DLD1 (cell line): ENCODE data around the gene PPP1R1A.

ENCODE experiments used
- in situ Hi-C: cut with HindIII; loops from 2 replicates; pipeline ENCODE4 v1.10.0; 2017; ENCODE audit warnings: low sequenced_read_pairs

The PPP1R1A gene

DNA sequence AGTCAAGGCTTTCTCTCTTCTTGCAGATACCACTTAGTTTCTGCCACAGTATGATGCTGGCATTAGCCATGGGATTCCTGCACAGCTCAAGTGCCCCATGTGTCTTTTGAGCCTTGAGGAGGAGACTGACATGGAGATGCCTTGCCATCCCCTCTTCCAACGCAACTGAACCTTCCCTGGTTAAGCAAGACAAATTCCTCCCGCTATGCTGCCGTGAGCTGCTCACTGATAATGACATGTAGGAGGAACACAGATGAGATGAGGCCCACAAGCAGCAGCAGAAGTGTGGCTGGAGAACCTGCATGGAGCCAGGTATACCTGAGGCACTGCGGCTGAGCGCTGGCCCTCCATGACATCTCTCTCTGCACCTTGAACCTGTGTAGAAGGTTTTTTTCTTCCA, 15.4 kb upstream of the PPP1R1A start:
- in situ Hi-C loops, result no loop called here

GRCh38 chr12:54603173-54603814, 14.8 kb upstream of the PPP1R1A start:
- in situ Hi-C loops, result no loop called here

GRCh38 chr12:54602661-54603060, 14.2 kb upstream of the PPP1R1A start:
- in situ Hi-C loops, result no loop called here

DNA sequence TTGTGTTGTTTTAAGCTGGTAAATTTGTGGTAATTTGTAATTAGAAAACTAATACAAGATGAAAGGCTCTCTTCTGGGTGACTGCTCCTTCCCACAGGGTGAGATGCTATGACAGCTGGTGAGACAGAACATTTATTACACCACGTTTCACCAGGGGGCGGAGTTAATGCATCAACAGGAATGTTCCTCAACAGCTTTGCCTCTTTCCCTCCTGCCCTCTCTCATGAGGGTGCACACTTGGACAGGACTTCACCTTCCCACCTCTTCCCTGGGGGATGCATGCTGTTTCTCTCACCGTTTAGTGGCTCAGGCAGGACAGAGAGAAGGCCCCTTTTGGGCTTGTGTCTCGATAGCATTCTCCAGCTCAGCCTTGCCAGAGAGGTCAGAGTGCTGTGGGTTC, 13.4 kb upstream of the PPP1R1A start:
- in situ Hi-C loops, result no loop called here

- in situ Hi-C loops, result no loop called here
Observed at GRCh38 chr12:54598970-54599369, 10.5 kb upstream of the PPP1R1A start.

- in situ Hi-C loops, result no loop called here
Observed at GRCh38 chr12:54596526-54596946, 8.1 kb upstream of the PPP1R1A start.

- in situ Hi-C loops, result no loop called here
Observed at GRCh38 chr12:54595471-54595870, 7.0 kb upstream of the PPP1R1A start.

GRCh38 chr12:54593725-54594124, 5.3 kb upstream of the PPP1R1A start:
- in situ Hi-C loops, result no loop called here

DNA sequence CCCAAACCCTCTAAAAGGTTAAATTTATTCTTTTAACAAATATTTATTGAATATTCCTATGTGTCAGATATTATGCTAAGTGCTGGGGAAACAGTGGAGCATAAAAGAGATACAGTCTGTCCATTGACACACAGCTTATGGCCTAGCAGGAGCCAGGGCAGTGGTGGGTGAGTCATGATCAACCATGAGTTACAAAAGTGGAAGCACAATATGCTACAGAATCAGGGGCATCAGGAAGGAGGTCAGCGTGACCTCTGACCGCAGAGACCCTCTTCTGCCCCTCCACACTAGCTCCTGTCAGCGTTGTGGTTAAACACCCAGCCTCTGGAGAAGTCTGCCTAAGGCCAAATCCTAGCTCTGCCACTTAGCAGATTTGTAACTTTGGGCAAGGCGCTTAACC, 4.7 kb upstream of the PPP1R1A start:
- in situ Hi-C loops, result no loop called here

GRCh38 chr12:54592316-54592715, 3.9 kb upstream of the PPP1R1A start:
- in situ Hi-C loops, result no loop called here

GRCh38 chr12:54590978-54591591, 2.6 kb upstream of the PPP1R1A start:
- in situ Hi-C loops, result no loop called here

DNA sequence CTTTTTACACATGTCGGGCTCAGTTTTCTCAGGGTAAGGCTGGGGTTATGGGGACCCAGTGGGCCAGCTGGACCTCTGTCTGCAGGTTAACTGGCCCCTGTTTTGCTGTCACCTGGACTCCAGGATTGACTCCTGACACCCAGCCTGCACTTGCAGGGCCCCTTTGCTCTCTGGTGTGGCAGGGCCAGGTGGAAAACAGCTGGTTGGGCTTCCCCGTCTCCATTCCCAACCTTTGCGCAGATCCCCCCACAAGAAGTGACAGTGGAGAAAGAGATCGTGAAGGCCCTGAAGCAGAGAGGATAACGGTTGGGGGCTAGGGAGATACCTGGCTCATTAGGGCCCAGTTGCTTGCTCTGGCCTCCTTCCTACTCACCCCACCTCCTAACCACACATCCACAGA, 1.5 kb upstream of the PPP1R1A start:
- in situ Hi-C loops, result no loop called here

DNA sequence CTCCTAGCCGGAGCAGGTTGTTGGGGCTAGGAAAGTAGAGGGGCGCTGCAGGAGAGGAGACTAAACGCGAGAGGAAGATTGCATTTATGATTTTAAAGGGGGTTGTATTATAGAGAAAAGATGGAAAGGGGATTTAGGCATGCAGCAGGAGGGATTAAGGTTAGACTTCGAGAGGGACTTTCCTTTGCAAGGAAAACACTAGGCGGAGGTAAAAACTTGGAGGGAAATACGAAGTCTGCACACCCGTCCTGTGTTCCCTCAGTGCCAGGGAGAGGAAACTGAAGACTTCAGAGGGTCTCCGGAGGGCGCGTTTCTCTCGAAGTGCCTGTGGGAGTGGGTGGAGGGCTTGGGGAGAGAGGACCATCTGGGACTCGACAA, 420 bp upstream of the PPP1R1A start:
- in situ Hi-C loops, result no loop called here

- in situ Hi-C loops, result no loop called here
Observed at GRCh38 chr12:54587315-54587873, 1.1 kb downstream of the PPP1R1A start.

GRCh38 chr12:54586620-54587019, 1.8 kb downstream of the PPP1R1A start:
- in situ Hi-C loops, result no loop called here

GRCh38 chr12:54585243-54585642, 3.2 kb downstream of the PPP1R1A start:
- in situ Hi-C loops, result no loop called here

GRCh38 chr12:54584128-54584527, 4.3 kb downstream of the PPP1R1A start:
- in situ Hi-C loops, result no loop called here

DNA sequence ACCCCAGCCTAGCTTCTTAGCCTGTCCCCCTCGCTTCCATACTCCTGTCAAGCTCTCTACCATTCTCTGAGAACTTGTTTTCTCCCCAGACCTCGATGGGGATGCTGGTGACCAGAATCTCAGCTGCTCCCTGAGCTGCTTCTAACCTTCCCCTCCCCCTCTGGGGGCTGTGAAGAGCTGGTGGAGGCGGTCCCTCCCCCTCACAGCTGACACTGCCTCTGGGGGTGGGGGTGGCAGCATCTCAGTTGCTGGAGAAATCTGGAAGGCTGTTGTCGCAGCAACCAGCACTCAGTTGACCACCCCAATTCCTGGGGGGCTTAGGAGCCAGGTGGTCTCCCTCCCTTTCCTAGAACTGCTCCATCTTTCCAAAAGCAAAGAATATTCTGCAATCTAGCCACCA, 4.7 kb downstream of the PPP1R1A start:
- in situ Hi-C loops, result no loop called here

DNA sequence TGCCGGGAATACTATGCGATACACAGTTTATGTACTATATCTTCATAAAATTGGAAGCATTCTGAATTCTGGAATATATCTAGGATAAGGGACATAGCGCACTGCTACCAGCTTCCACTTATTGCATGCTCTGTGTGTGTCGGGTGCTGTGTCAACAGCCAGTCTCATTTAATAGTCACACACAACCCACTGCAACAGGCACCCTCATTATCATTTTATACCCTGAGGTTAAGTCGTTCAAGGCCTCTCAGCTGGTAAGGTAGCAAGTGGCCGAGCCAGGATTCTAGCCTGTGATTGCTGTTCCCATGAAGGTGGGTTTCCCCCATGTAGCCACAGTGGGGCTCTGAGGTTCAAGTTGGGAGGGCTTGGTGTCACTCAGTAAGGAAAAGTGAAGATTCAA, 7.0 kb downstream of the PPP1R1A start:
- in situ Hi-C loops, result no loop called here

- in situ Hi-C loops, result no loop called here
Observed at GRCh38 chr12:54579696-54580333, 8.6 kb downstream of the PPP1R1A start.

- in situ Hi-C loops, result no loop called here
Observed at GRCh38 chr12:54579258-54579657, 9.2 kb downstream of the PPP1R1A start.

DNA sequence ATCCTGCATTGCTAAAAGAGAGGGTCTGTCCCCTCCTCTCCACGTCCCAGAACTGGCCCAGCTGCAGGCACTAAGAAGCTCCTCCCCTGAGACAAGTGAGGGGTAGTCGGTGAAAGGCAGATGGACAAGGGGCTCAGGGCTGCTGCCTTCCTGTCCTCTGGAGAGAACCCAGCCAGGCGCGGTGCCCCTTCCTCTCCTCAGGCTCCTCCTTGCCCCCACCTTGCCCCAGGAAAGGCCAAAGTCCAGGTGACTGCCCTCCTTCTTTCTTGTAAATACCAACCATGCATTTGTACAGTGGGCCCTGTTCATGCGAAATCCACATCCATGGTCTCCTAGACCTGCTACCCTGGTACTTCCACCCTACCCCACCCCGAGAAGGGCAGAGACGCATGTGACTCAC, 9.7 kb downstream of the PPP1R1A start:
- in situ Hi-C loops, result no loop called here
